ENCODE measurements around the gene CD99L2.
"Not testable (repeated sequence)": the region's sequence is repeated elsewhere in the genome, so short reads cannot be mapped to it uniquely, and the experiment has no call there.

CD99L2 gene

DNA sequence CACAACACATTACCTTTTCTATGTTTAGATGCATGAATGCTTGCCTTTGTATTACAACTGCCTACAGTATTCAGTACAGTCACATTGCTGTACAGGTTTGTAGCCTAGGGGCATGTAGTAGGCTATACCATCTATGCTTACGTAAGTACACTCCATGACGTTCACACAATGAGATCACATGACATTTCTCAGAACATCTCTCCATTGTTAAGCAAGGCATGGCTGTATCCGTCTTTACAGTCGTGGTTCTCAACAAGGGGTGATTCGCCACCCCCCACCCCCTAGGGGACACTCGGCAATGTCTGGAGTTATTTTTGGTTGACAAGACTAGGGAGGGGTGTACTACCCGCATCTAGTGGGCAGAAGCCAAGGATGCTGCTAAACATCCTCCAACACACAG, 12.1 kb downstream of the CD99L2 start:
- no peak overlapping the region for H3K4me3 ChIP-seq (ENCODE audit: control insufficient read depth, low read depth, low read length)
- DNase-seq (ENCODE audit: low read depth): no peak
- TF ChIP-seq, protein P1, sequence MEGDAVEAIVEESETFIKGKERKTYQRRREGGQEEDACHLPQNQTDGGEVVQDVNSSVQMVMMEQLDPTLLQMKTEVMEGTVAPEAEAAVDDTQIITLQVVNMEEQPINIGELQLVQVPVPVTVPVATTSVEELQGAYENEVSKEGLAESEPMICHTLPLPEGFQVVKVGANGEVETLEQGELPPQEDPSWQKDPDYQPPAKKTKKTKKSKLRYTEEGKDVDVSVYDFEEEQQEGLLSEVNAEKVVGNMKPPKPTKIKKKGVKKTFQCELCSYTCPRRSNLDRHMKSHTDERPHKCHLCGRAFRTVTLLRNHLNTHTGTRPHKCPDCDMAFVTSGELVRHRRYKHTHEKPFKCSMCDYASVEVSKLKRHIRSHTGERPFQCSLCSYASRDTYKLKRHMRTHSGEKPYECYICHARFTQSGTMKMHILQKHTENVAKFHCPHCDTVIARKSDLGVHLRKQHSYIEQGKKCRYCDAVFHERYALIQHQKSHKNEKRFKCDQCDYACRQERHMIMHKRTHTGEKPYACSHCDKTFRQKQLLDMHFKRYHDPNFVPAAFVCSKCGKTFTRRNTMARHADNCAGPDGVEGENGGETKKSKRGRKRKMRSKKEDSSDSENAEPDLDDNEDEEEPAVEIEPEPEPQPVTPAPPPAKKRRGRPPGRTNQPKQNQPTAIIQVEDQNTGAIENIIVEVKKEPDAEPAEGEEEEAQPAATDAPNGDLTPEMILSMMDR (conservative IDR thresholded peaks at IDR 0.05; ENCODE audit: control insufficient read depth, insufficient read depth, low read depth, low read length): no peak

DNA sequence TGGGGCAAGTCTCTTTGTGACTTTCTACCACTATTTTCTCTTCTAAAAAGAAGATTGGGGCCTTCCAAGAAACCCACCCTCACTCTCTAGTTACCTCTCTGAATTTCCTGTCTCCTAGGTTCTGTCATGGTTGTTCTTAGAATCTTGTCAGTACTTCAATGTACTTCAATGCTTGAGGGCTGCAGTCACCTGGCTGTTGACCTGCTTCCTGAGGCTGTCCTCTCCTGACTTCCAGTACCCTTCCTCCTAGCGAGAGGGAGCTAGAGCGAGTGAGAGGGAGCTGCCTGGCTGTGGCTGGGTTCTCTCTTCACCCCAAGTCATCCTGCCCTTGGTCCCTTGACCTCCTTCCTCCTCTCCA, 17.7 kb downstream of the CD99L2 start:
- DNase-seq (ENCODE audit: low read depth): no peak
- H3K4me3 ChIP-seq (ENCODE audit: control insufficient read depth, low read depth, low read length): no peak overlapping the region
- TF ChIP-seq, protein P1 (conservative IDR thresholded peaks at IDR 0.05; ENCODE audit: control insufficient read depth, insufficient read depth, low read depth, low read length): no peak

DNA sequence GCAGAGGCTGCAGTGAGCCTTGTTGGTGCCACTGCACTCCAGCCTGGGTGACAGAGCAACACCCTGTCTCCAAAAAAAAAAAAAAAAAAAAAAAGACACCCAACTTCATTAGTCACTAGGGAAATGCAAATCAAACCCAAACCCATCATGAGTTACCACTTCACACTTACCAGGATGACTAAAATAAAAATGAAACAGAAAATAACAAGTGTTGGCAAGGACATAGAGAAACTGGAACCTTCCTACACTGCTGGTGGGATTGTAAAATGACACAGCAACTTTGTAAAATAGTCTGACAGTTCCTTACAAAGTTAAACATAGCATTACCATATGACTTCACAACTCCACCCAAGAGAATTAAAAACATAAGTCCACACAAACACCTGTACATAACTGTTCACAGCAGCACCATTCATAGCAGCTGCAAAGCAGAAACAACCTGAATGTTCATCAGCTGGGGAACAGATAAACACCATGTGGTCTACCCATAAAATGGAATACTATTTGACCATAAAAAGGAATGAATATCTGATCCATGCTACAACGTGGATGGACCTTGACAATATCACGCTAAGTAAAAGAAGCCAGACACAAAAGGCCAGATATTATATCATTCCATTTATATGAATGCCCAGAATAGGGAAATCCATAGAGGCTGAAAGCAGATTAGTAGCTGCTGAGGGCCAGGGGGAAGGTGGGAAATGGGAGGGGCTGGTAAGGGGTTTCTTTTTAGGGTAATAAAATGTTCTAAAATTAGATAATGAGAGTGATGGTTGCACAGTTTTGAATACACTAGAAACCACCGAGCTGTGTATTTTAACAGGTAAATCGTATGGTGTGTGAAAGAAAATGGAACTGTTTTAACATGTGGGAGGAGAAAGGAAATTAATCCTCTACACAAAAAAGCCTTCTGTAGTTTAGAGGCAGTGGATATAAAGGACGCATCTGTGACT, 18.3 kb downstream of the CD99L2 start:
- no peak overlapping the region for H3K4me3 ChIP-seq (ENCODE audit: control insufficient read depth, low read depth, low read length)
- DNase-seq (ENCODE audit: low read depth): no peak
- TF ChIP-seq, protein P1 (conservative IDR thresholded peaks at IDR 0.05; ENCODE audit: control insufficient read depth, insufficient read depth, low read depth, low read length): no peak

DNA sequence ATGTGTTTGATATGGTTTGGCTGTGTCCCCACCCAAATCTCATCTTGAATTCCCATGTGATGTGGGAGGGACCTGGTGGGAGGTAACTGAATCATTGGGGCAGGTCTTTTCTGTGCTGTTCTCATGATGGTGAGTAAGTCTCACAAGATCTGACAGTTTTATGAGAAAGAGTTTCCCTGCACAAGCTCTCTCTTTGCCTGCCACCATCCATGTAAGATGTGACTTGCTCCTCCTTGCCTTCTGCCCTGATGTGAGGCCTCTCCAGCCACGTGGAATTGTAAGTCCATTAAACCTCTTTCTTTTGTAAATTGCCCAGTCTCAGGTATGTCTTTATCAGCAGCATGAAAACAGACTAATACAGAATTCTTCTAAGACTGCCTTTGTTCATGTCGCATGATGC, 22.8 kb downstream of the CD99L2 start:
- not testable (repeated sequence) for H3K4me3 ChIP-seq (ENCODE audit: control insufficient read depth, low read depth, low read length); DNase-seq (ENCODE audit: low read depth)

DNA sequence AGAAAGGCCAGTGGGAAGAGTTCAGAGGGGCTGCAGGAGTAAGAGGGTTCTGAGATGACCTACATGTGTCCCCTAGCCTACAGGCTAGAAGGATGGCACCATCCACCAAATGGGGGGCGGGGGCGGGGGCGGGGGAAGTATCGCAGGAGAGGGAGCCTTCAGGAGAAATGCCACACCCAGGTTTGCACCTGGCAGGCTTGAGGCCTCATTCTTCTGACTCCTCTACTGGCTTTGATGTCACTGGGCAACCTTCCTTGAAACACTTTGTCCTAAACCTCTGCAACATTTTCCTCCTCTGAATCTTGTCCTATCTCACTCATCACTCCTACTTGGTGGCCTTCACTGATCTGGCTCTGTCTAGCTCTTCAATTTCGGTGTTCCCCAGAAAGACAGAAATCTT, 24.0 kb downstream of the CD99L2 start:
- DNase-seq (ENCODE audit: low read depth): no peak
- TF ChIP-seq, protein P1 (conservative IDR thresholded peaks at IDR 0.05; ENCODE audit: control insufficient read depth, insufficient read depth, low read depth, low read length): no peak
- no peak overlapping the region for H3K4me3 ChIP-seq (ENCODE audit: control insufficient read depth, low read depth, low read length)

DNA sequence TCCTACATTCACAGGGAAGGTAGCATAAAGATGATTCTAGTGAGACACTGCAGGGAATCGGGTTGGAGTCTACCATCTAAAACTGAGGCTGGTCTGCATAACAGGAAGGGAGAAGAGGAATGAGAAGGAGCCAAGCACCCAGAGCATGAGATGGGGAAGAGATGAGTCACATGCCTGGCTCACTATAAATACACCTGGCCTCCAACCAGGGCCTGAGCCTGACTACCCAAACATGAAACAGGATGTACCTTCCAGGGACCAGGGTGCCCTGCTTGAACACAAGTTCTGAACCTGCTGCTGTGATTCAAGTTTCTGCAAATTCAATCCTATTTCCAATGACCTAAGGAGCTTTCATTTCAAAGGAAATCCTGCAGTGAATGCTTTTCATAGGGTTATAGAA, 24.9 kb downstream of the CD99L2 start:
- DNase-seq (ENCODE audit: low read depth): peak; percentile 38
- H3K4me3 ChIP-seq (ENCODE audit: control insufficient read depth, low read depth, low read length): no peak overlapping the region
- TF ChIP-seq, protein P1 (conservative IDR thresholded peaks at IDR 0.05; ENCODE audit: control insufficient read depth, insufficient read depth, low read depth, low read length): no peak

DNA sequence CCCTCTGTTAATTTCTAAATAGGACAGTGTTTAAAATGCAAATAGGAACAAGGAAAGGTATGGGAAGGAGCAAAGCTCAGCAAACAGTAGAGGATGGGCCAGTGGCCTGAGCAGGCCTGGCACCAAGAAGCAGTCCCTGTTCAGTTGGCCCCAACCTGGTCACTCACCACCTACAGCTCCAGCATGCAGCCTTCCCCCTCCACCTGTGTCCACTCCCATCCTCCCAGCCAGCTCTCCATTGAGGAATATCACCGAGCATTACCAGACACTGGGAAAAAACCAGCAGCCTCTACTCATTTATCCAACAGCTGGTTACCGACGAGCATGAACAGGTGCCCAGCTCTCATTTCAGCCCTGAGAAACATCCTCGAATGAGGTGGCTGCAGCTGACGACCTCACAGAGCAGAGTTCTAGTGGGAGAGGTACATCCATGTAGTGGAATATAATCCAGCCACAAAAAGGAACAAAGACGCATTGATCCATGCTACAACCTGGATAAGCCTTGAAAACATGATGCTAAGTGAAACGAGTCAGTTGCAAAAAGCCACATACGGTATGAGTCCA, 25.6 kb downstream of the CD99L2 start:
- H3K4me3 ChIP-seq (ENCODE audit: control insufficient read depth, low read depth, low read length): no peak overlapping the region
- TF ChIP-seq, protein P1 (conservative IDR thresholded peaks at IDR 0.05; ENCODE audit: control insufficient read depth, insufficient read depth, low read depth, low read length): no peak
- DNase-seq (ENCODE audit: low read depth): no peak
